C4-2B (cell line): ENCODE measurements around the gene SLC66A1.
"Not testable (repeated sequence)": the region's sequence is repeated elsewhere in the genome, so short reads cannot be mapped to it uniquely, and the experiment has no call there.

Experiments
- H3K27ac ChIP-seq: fragments of 450-650 bp; 2 replicates; pipeline ENCODE4 v1.5.1; 2017
- CTCF ChIP-seq: fragments of 450-650 bp; conservative IDR thresholded peaks from 2 replicates; pipeline ENCODE4 v1.5.1; 2017; ENCODE audit warnings: mild to moderate bottlenecking
- ZFX ChIP-seq: fragments of 450-650 bp; IDR thresholded peaks from 2 replicates; pipeline ENCODE4 v1.6.1; 2017

The SLC66A1 gene

GRCh38 chr1:19300211-19300610, 11.9 kb upstream of the SLC66A1 start:
- no peak overlapping the region for H3K27ac ChIP-seq
- TF ChIP-seq ZFX = no peak
- TF ChIP-seq CTCF = no peak

- not testable (repeated sequence) for H3K27ac ChIP-seq
Measured at GRCh38 chr1:19304081-19304480, 8.0 kb upstream of the SLC66A1 start.

- no peak for TF ChIP-seq ZFX
- no peak for TF ChIP-seq CTCF
- H3K27ac ChIP-seq = no peak overlapping the region
Measured at GRCh38 chr1:19305880-19306279, 6.2 kb upstream of the SLC66A1 start.

DNA sequence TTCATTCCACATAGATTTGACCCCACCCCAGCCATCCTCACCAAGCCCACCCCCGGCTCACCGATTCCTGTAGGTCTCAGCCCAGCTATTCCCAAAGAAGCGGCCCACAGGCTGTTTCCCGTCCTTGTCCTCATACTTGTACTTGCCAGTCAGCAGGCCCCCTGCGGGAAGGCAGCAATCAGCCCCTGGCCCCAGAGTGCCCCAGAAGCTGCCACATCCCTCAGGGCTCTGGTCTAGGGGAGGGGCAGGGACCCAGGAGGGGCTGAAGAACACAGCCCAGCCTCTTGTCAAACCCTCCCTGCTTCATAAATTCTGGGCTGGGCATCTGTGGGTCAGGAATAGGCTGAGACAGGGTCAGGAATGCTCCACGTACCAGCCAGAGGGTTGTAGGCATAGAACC, 5.2 kb upstream of the SLC66A1 start:
- no peak overlapping the region for H3K27ac ChIP-seq
- no peak for TF ChIP-seq CTCF

DNA sequence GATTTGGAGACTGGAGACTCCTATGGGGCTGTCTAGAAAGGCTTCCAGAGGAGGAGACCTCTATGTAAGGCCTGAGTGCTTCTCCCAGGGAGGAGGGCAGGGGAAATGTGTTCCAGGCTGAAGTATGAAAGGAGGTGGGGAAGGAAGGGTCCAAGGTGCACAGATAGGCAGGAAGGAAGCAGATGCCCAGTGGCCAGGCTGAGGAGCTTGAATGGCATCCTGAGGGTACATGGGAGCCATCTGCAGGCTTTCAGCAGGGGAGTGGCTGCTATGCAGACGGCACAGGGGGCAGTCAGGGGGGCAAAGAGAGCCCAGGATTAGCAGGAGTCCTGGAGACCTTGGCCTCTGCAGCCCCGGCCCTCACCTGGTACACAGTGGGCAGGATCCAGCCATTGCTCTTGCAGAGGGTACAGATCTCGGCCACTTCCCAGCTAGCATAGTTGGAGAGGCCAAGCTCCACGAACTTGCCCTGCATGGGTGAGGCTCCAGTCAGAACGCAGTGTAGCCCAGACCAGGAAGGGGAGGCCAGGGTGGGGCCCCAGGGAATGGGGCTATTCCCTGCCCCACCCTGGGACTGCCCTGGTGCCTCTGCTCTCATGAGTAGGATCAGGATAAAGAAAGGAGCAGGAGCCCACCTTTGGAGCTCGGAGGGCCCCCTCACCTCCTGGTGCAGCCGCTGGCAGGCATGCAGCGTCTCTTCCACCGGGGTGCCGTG, 4.2 kb upstream of the SLC66A1 start:
- H3K27ac ChIP-seq = no peak overlapping the region
- TF ChIP-seq CTCF = no peak
- no peak for TF ChIP-seq ZFX

- TF ChIP-seq ZFX (no peak), CTCF (no peak)
- no peak overlapping the region for H3K27ac ChIP-seq
Measured at GRCh38 chr1:19308509-19308907, 3.6 kb upstream of the SLC66A1 start.

DNA sequence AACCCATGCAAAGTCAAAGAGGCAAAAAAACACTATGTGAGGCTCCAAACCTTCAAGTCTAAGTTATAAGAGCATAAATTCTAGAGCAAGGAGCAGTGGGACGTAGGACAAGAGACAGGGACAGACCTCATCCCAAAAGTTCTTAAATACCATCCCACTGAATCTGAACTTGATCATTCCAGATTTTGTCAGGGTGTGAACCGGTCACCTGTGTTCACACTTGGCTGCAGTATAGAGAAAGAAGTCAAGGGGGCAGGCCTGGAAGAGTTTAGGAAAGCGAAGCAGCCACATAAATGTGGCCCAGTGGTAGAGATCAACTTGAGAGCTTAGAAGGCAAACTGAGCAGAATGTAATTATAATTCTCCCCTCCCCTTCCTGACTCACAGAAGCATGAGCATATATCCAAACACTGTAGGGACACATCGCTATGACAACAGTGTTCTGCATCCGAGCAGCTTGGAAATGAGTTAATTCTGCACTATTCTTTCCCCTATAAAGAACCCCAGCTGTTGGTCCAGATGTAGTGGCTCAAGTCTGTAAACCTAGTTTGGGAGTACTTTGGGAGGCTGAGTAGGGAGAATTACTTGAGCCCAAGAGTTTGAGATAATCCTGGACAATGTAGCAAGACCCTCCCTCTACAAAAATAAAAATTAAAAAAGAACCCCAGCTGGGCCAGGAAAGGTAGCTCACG, 2.9 kb upstream of the SLC66A1 start:
- no peak for TF ChIP-seq ZFX
- no peak for TF ChIP-seq CTCF
- H3K27ac ChIP-seq = no peak overlapping the region

- H3K27ac ChIP-seq = no peak overlapping the region
- TF ChIP-seq ZFX (no peak), CTCF (no peak)
Measured at GRCh38 chr1:19310061-19310460, 2.1 kb upstream of the SLC66A1 start.
